HL-60 (cell line): ENCODE data around the gene BIK.

ENCODE experiments used
- CTCF ChIP-seq: IDR thresholded peaks from one replicate; pipeline ENCODE4 v1.5.1; 2011; ENCODE audit warnings: low read length, control low read depth, inconsistent platforms; ENCODE audit not compliant: insufficient read depth
- GABPA ChIP-seq: IDR thresholded peaks from 2 replicates; pipeline ENCODE4 v1.6.1; 2012; ENCODE audit warnings: low read depth
- POLR2AphosphoS5 ChIP-seq: IDR thresholded peaks from 2 replicates; pipeline ENCODE4 v1.6.1; 2012; ENCODE audit warnings: low read depth
- SPI1 ChIP-seq: IDR thresholded peaks from 2 replicates; pipeline ENCODE4 v1.6.1; 2012; ENCODE audit warnings: low read depth, mild to moderate bottlenecking, borderline replicate concordance
- TF ChIP-seq, protein P1 (sequence below): IDR thresholded peaks from 2 replicates; pipeline ENCODE4 v1.6.1; 2012; ENCODE audit warnings: low read depth; ENCODE audit not compliant: insufficient replicate concordance

DNA sequence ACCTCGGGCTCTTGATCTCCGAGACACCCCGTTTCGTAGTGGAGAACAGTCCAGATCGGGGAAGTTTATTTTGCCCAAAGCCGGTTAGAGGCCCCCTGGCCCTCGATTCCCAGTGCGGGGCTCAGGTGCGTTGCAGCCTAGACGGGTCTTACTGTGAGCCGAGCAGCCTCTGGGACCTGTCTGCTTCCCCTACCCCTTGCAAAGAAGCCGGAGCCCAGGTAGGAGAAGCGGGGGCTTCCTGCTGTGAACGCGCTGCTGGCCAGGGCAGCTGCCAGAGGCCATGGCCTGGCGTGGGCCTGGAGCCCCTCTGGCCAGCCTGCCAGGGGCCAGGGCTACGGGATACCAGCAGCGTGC is 41.4 kb downstream of the BIK start:
- TF ChIP-seq POLR2AphosphoS5 (no peak), CTCF (no peak), GABPA (no peak), SPI1 (no peak)
- TF ChIP-seq, protein P1, sequence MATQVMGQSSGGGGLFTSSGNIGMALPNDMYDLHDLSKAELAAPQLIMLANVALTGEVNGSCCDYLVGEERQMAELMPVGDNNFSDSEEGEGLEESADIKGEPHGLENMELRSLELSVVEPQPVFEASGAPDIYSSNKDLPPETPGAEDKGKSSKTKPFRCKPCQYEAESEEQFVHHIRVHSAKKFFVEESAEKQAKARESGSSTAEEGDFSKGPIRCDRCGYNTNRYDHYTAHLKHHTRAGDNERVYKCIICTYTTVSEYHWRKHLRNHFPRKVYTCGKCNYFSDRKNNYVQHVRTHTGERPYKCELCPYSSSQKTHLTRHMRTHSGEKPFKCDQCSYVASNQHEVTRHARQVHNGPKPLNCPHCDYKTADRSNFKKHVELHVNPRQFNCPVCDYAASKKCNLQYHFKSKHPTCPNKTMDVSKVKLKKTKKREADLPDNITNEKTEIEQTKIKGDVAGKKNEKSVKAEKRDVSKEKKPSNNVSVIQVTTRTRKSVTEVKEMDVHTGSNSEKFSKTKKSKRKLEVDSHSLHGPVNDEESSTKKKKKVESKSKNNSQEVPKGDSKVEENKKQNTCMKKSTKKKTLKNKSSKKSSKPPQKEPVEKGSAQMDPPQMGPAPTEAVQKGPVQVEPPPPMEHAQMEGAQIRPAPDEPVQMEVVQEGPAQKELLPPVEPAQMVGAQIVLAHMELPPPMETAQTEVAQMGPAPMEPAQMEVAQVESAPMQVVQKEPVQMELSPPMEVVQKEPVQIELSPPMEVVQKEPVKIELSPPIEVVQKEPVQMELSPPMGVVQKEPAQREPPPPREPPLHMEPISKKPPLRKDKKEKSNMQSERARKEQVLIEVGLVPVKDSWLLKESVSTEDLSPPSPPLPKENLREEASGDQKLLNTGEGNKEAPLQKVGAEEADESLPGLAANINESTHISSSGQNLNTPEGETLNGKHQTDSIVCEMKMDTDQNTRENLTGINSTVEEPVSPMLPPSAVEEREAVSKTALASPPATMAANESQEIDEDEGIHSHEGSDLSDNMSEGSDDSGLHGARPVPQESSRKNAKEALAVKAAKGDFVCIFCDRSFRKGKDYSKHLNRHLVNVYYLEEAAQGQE = no peak
